Measurements from ENCODE around the gene ITGA5. TPM values are rescaled to one million over a fixed set of nuclear protein-coding genes. Genes with fewer than 3 reads are reported as not detected.

Gene ITGA5
- total and polyA plus RNA-seq, 2 experiments from 2014 or later: 7.3 to 23.7 TPM

GRCh38 chr12:54398218-54398617 is 20.8 kb downstream of the ITGA5 start:
- Histone ChIP-seq H3K4me3 (no peak overlapping the region), H3K27ac (ENCODE audit: low read depth) (no peak overlapping the region), H3K4me1 (ENCODE audit: insufficient read depth) (peaks cover 8% of the 10 kb centered on the region), H3K79me2 (replicated peaks; ENCODE audit: insufficient read depth) (no peaks in the 10 kb centered on the region), H3K27me3 (ENCODE audit: insufficient read depth) (no peaks in the 10 kb centered on the region), H2AFZ (no peak overlapping the region), H3K4me2 (no peak overlapping the region), H4K20me1 (replicated peaks; ENCODE audit: insufficient read depth) (no peaks in the 10 kb centered on the region; the same call in 1 of the 2 replicates), H3K36me3 (ENCODE audit: insufficient read depth) (0 out of 2 replicates have a peak, but pooled peaks cover 5% of the 10 kb centered on the region), H3F3A (replicated peaks; ENCODE audit: low read depth) (no peaks in the 10 kb centered on the region), H3K9me2 (ENCODE audit: insufficient read depth) (0 out of 2 replicates have a peak, but pooled peaks cover 3% of the 10 kb centered on the region)
- ATAC-seq: no peak
- Mint-ChIP-seq H3K27ac (no peak overlapping the region), H3K9me3 (no peaks in the 10 kb centered on the region), H3K27me3 (ENCODE audit: insufficient read depth, low read depth, poor library complexity) (peaks cover 8% of the 10 kb centered on the region), H3K4me3 (no peak overlapping the region), H3K36me3 (ENCODE audit: low read depth) (peaks cover 61% of the 10 kb centered on the region), H3K4me1 (peaks cover 14% of the 10 kb centered on the region)
- no peak for DNase-seq (ENCODE audit: low spot score)
- TF ChIP-seq EZH2 (IDR thresholded peaks at IDR 0.05; ENCODE audit: low read depth, unreplicated experiment) (no peak), EZH2phosphoT487 (IDR thresholded peaks at IDR 0.05; ENCODE audit: unreplicated experiment) (no peak), NANOG (IDR thresholded peaks at IDR 0.05; ENCODE audit: borderline replicate concordance) (no peak), ZNF462 (CRISPR knock-in tag; IDR thresholded peaks at IDR 0.05) (no peak), CTCF (conservative IDR thresholded peaks at IDR 0.05; ENCODE audit: low read depth in 2 of 2) (no peak), ETS1 (IDR thresholded peaks at IDR 0.05) (no peak), STAT1 (IDR thresholded peaks at IDR 0.05; ENCODE audit: unreplicated experiment) (no peak), ZNF331 (CRISPR knock-in tag; IDR thresholded peaks at IDR 0.05; ENCODE audit: low read depth) (no peak), JUNB (IDR thresholded peaks at IDR 0.05; ENCODE audit: unreplicated experiment) (no peak), POLR2AphosphoS5 (IDR thresholded peaks at IDR 0.05; ENCODE audit: low read depth) (no peak), REST (IDR thresholded peaks at IDR 0.05; ENCODE audit: unreplicated experiment) (no peak), ZNF114 (CRISPR knock-in tag; IDR thresholded peaks at IDR 0.05) (no peak), CREB1 (CRISPR knock-in tag; IDR thresholded peaks at IDR 0.05; ENCODE audit: low read depth) (no peak)
